ENCODE results near the gene NELFA. TPM values are rescaled to one million over a fixed set of nuclear protein-coding genes. Genes with fewer than 3 reads are reported as not detected.
A peak's percentile ranks its signal among the peaks of the same experiment; 100 is the strongest.

The NELFA gene
- total and polyA plus RNA-seq, 2 of the 13 experiments (the other 11 are each of a cell fraction or from before 2014, with no cell fraction given) = 13.3 to 18.5 TPM

- TF ChIP-seq REST (IDR thresholded peaks at IDR 0.05; ENCODE audit: borderline replicate concordance in 1 of 2, low read depth in 1 of 2, low read length in 2 of 2) = no peak; a peak in 1 of 4 replicates
- no peak for TF ChIP-seq AGO1 (IDR thresholded peaks at IDR 0.05; ENCODE audit: low read depth, low read length, poor library complexity, severe bottlenecking)
- TF ChIP-seq ZNF713 (CRISPR knock-in tag; IDR thresholded peaks at IDR 0.05) = no peak
- TF ChIP-seq ZNF614 (CRISPR knock-in tag; IDR thresholded peaks at IDR 0.05; ENCODE audit: borderline replicate concordance) = no peak
- no peak; the same call in 1 of the 2 replicates for TF ChIP-seq ZNF580 (CRISPR knock-in tag; IDR thresholded peaks at IDR 0.05; ENCODE audit: borderline replicate concordance, low read depth)
- no peak for TF ChIP-seq ZNF17 (CRISPR knock-in tag; IDR thresholded peaks at IDR 0.05)
- TF ChIP-seq MYNN (CRISPR knock-in tag; IDR thresholded peaks at IDR 0.05; ENCODE audit: low read depth) = no peak
- no peak for TF ChIP-seq ZKSCAN1 (IDR thresholded peaks at IDR 0.05; ENCODE audit: low read length)
- TF ChIP-seq TBX2 (CRISPR knock-in tag; IDR thresholded peaks at IDR 0.05; ENCODE audit: borderline replicate concordance) = no peak
- TF ChIP-seq RFXAP (CRISPR knock-in tag; IDR thresholded peaks at IDR 0.05; ENCODE audit: borderline replicate concordance) = peak; percentile 63; the same call in 1 of the 2 replicates
- no peak for TF ChIP-seq FOXA1 (IDR thresholded peaks at IDR 0.05)
- TF ChIP-seq FOXA1 (CRISPR knock-in tag; IDR thresholded peaks at IDR 0.05) = peak; percentile 46; the same call in 1 of the 2 replicates
- no peak for TF ChIP-seq GTF3A (CRISPR knock-in tag; conservative IDR thresholded peaks at IDR 0.05)
- TF ChIP-seq ERF (CRISPR knock-in tag; IDR thresholded peaks at IDR 0.05) = no peak
- TF ChIP-seq, protein P1, sequence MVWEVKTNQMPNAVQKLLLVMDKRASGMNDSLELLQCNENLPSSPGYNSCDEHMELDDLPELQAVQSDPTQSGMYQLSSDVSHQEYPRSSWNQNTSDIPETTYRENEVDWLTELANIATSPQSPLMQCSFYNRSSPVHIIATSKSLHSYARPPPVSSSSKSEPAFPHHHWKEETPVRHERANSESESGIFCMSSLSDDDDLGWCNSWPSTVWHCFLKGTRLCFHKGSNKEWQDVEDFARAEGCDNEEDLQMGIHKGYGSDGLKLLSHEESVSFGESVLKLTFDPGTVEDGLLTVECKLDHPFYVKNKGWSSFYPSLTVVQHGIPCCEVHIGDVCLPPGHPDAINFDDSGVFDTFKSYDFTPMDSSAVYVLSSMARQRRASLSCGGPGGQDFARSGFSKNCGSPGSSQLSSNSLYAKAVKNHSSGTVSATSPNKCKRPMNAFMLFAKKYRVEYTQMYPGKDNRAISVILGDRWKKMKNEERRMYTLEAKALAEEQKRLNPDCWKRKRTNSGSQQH (CRISPR knock-in tag; IDR thresholded peaks at IDR 0.05; ENCODE audit: low read depth) = no peak
- TF ChIP-seq, protein P2, sequence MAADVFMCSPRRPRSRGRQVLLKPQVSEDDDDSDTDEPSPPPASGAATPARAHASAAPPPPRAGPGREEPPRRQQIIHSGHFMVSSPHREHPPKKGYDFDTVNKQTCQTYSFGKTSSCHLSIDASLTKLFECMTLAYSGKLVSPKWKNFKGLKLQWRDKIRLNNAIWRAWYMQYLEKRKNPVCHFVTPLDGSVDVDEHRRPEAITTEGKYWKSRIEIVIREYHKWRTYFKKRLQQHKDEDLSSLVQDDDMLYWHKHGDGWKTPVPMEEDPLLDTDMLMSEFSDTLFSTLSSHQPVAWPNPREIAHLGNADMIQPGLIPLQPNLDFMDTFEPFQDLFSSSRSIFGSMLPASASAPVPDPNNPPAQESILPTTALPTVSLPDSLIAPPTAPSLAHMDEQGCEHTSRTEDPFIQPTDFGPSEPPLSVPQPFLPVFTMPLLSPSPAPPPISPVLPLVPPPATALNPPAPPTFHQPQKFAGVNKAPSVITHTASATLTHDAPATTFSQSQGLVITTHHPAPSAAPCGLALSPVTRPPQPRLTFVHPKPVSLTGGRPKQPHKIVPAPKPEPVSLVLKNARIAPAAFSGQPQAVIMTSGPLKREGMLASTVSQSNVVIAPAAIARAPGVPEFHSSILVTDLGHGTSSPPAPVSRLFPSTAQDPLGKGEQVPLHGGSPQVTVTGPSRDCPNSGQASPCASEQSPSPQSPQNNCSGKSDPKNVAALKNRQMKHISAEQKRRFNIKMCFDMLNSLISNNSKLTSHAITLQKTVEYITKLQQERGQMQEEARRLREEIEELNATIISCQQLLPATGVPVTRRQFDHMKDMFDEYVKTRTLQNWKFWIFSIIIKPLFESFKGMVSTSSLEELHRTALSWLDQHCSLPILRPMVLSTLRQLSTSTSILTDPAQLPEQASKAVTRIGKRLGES (CRISPR knock-in tag; IDR thresholded peaks at IDR 0.05; ENCODE audit: borderline replicate concordance) = no peak
- TF ChIP-seq, protein P3, sequence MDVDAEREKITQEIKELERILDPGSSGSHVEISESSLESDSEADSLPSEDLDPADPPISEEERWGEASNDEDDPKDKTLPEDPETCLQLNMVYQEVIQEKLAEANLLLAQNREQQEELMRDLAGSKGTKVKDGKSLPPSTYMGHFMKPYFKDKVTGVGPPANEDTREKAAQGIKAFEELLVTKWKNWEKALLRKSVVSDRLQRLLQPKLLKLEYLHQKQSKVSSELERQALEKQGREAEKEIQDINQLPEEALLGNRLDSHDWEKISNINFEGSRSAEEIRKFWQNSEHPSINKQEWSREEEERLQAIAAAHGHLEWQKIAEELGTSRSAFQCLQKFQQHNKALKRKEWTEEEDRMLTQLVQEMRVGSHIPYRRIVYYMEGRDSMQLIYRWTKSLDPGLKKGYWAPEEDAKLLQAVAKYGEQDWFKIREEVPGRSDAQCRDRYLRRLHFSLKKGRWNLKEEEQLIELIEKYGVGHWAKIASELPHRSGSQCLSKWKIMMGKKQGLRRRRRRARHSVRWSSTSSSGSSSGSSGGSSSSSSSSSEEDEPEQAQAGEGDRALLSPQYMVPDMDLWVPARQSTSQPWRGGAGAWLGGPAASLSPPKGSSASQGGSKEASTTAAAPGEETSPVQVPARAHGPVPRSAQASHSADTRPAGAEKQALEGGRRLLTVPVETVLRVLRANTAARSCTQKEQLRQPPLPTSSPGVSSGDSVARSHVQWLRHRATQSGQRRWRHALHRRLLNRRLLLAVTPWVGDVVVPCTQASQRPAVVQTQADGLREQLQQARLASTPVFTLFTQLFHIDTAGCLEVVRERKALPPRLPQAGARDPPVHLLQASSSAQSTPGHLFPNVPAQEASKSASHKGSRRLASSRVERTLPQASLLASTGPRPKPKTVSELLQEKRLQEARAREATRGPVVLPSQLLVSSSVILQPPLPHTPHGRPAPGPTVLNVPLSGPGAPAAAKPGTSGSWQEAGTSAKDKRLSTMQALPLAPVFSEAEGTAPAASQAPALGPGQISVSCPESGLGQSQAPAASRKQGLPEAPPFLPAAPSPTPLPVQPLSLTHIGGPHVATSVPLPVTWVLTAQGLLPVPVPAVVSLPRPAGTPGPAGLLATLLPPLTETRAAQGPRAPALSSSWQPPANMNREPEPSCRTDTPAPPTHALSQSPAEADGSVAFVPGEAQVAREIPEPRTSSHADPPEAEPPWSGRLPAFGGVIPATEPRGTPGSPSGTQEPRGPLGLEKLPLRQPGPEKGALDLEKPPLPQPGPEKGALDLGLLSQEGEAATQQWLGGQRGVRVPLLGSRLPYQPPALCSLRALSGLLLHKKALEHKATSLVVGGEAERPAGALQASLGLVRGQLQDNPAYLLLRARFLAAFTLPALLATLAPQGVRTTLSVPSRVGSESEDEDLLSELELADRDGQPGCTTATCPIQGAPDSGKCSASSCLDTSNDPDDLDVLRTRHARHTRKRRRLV (CRISPR knock-in tag; IDR thresholded peaks at IDR 0.05) = 0 out of 2 replicates have a peak, but pooled peaks have one; percentile 73
- TF ChIP-seq NR2F6 (IDR thresholded peaks at IDR 0.05) = no peak
- TF ChIP-seq NR2F6 (CRISPR knock-in tag; IDR thresholded peaks at IDR 0.05) = peak; percentile 15; the same call in 1 of the 2 replicates
Measured at GRCh38 chr4:2008671-2008920, 178 bp downstream of the NELFA start (continued).
